ENCODE measurements around the gene CLIP2.

The CLIP2 gene

DNA sequence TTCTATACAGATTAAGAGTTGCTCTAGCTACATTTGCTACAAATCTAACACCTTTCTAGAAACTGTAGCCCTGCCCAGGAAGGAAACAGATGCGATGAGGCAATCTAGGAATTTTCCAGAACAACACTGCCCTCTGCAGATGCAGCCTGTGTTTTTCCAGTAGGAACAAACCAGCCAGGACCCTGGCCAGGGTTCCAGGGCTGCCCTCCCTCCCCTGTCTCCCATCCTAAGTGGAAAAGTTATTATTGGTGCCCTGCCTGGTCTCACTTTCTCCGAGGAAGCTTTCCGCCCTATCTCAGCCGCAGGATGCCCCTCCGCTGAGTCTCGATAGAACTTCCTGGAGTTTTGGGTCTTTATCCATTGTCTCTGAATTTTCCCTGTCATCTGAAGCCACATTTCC lies 104.5 kb downstream of the CLIP2 start:
- peak; percentile 78 for TF ChIP-seq CEBPB (IDR thresholded peaks at IDR 0.05)
- peak; percentile 64 for TF ChIP-seq RAD21 (IDR thresholded peaks at IDR 0.05; ENCODE audit: low read depth)

GRCh38 chr7:74394601-74395000 lies 105.4 kb downstream of the CLIP2 start:
- TF ChIP-seq CEBPB (IDR thresholded peaks at IDR 0.05) (peak; percentile 64; the same call in 1 of the 2 replicates), RAD21 (IDR thresholded peaks at IDR 0.05; ENCODE audit: low read depth) (peak; percentile 70)

DNA sequence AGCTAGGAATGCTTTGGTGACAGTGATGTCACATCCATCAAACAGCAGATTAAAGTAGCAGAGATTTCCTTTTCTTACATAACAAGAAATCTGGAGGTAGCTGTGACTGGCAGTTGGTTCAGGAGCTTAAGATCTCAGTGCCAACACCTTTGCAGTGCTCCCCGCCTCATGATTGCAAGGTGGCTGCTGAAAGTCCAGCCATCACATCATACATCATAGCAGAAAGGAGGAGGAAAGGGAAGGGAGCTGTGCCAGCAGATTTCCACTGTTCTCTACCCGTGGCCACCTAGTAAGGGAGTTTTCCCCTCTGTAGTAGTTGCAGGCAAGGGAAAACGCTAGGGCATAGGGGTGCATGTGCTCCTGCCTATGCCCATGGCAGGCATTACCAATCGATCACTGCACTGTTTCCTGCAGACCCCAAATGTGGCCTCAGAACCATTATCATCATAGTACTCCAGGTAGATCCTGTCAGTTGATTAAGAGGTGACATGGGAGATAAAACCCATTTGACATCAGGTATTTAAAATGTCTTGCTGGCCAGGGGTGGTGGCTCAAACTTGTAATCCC lies 106.6 kb downstream of the CLIP2 start:
- no peak for TF ChIP-seq TEAD4 (IDR thresholded peaks at IDR 0.05)
- TF ChIP-seq EP300 (IDR thresholded peaks at IDR 0.05; ENCODE audit: borderline replicate concordance): no peak
- TF ChIP-seq, protein P1, sequence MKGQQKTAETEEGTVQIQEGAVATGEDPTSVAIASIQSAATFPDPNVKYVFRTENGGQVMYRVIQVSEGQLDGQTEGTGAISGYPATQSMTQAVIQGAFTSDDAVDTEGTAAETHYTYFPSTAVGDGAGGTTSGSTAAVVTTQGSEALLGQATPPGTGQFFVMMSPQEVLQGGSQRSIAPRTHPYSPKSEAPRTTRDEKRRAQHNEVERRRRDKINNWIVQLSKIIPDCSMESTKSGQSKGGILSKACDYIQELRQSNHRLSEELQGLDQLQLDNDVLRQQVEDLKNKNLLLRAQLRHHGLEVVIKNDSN (IDR thresholded peaks at IDR 0.05): no peak
- no peak for TF ChIP-seq ZBTB7A (IDR thresholded peaks at IDR 0.05; ENCODE audit: low read depth)
- no peak for TF ChIP-seq TAF1 (IDR thresholded peaks at IDR 0.05; ENCODE audit: low read depth)
- no peak for TF ChIP-seq CREB1 (IDR thresholded peaks at IDR 0.05; ENCODE audit: low read depth)

DNA sequence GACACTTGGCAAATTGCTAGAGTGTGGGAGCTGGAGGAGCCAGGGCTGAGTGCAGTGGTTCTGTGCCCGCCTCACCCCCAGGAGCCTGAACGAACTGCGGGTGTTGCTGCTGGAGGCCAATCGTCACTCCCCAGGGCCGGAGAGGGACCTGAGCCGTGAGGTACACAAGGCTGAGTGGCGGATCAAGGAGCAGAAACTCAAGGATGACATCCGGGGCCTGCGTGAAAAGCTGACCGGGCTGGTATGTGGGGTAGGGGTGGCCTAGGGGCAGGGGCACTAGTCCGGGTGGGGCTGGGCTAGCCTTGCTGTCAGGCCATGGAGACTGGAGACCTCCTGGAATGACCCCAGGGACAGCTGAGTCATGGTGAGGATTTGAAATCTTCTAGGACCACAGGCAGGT lies 107.8 kb downstream of the CLIP2 start:
- TF ChIP-seq TCF12 (IDR thresholded peaks at IDR 0.05; ENCODE audit: low read depth) (no peak), YY1 (IDR thresholded peaks at IDR 0.05; ENCODE audit: low read depth) (no peak), MAX (IDR thresholded peaks at IDR 0.05) (no peak), FOXM1 (IDR thresholded peaks at IDR 0.05; ENCODE audit: borderline replicate concordance, low read depth) (no peak), EP300 (IDR thresholded peaks at IDR 0.05; ENCODE audit: borderline replicate concordance) (no peak), TEAD4 (IDR thresholded peaks at IDR 0.05) (no peak), CEBPB (IDR thresholded peaks at IDR 0.05) (no peak), TAF1 (IDR thresholded peaks at IDR 0.05; ENCODE audit: low read depth) (no peak), NFIC (IDR thresholded peaks at IDR 0.05) (no peak), EGR1 (IDR thresholded peaks at IDR 0.05) (no peak), RAD21 (IDR thresholded peaks at IDR 0.05; ENCODE audit: low read depth) (no peak), ZBTB7A (IDR thresholded peaks at IDR 0.05; ENCODE audit: low read depth) (no peak), CREB1 (IDR thresholded peaks at IDR 0.05; ENCODE audit: low read depth) (no peak)
- TF ChIP-seq, protein P1 (IDR thresholded peaks at IDR 0.05): no peak
- TF ChIP-seq, protein P2, sequence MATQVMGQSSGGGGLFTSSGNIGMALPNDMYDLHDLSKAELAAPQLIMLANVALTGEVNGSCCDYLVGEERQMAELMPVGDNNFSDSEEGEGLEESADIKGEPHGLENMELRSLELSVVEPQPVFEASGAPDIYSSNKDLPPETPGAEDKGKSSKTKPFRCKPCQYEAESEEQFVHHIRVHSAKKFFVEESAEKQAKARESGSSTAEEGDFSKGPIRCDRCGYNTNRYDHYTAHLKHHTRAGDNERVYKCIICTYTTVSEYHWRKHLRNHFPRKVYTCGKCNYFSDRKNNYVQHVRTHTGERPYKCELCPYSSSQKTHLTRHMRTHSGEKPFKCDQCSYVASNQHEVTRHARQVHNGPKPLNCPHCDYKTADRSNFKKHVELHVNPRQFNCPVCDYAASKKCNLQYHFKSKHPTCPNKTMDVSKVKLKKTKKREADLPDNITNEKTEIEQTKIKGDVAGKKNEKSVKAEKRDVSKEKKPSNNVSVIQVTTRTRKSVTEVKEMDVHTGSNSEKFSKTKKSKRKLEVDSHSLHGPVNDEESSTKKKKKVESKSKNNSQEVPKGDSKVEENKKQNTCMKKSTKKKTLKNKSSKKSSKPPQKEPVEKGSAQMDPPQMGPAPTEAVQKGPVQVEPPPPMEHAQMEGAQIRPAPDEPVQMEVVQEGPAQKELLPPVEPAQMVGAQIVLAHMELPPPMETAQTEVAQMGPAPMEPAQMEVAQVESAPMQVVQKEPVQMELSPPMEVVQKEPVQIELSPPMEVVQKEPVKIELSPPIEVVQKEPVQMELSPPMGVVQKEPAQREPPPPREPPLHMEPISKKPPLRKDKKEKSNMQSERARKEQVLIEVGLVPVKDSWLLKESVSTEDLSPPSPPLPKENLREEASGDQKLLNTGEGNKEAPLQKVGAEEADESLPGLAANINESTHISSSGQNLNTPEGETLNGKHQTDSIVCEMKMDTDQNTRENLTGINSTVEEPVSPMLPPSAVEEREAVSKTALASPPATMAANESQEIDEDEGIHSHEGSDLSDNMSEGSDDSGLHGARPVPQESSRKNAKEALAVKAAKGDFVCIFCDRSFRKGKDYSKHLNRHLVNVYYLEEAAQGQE (IDR thresholded peaks at IDR 0.05; ENCODE audit: low read depth): no peak

DNA sequence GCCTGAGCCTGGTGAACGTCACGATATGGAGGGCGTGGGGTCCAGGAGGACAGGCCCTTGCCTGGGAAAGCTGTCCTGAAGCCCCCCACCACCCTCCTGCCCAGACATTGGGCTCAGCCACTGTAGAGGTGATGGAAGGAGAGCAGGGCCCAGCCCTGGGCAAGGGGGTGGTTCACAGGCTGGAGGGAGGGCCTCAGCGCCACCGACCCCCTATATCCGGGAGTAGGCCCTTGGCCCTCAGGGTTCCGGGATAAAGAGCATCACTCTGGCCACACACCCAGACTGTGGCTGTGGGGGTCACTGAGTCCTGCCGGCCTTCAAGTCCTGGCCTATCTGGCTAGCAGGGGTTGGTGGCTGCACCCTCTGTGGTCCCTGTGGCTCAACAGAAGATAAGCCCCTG lies 109.2 kb downstream of the CLIP2 start:
- TF ChIP-seq TCF12 (IDR thresholded peaks at IDR 0.05; ENCODE audit: low read depth): no peak
- TF ChIP-seq TAF1 (IDR thresholded peaks at IDR 0.05; ENCODE audit: low read depth): no peak
- no peak for TF ChIP-seq TEAD4 (IDR thresholded peaks at IDR 0.05)
- no peak for TF ChIP-seq FOXM1 (IDR thresholded peaks at IDR 0.05; ENCODE audit: borderline replicate concordance, low read depth)
- TF ChIP-seq RAD21 (IDR thresholded peaks at IDR 0.05; ENCODE audit: low read depth): no peak
- TF ChIP-seq EP300 (IDR thresholded peaks at IDR 0.05; ENCODE audit: borderline replicate concordance): no peak
- TF ChIP-seq, protein P1 (IDR thresholded peaks at IDR 0.05): no peak
- no peak for TF ChIP-seq CEBPB (IDR thresholded peaks at IDR 0.05)

DNA sequence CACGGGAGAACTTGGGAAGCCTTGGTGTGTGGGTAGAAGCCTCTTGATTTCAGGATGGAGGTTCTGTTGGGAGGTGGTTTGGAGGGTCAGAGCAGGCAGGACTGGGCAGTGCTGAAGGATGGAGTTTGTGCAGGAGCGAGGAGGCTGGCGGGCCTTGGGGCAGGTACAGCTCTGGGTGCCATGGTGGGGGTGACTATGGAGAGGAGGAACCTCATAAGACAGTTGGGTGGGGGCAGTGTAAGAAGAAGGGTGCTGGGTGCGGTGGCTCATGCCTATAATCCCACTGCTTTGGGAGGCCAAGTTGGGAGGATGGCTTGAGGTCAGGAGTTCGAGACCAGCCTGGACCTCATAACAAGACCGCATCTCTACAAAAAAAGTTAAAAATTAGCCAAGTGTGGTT lies 109.8 kb downstream of the CLIP2 start:
- TF ChIP-seq ZBTB7A (IDR thresholded peaks at IDR 0.05; ENCODE audit: low read depth): no peak
- no peak for TF ChIP-seq RAD21 (IDR thresholded peaks at IDR 0.05; ENCODE audit: low read depth)
- TF ChIP-seq, protein P2 (IDR thresholded peaks at IDR 0.05; ENCODE audit: low read depth): no peak
- TF ChIP-seq TAF1 (IDR thresholded peaks at IDR 0.05; ENCODE audit: low read depth): no peak
- TF ChIP-seq MAX (IDR thresholded peaks at IDR 0.05): no peak
- TF ChIP-seq TCF12 (IDR thresholded peaks at IDR 0.05; ENCODE audit: low read depth): no peak
